ENCODE results near the gene ACAP1.

The ACAP1 gene

DNA sequence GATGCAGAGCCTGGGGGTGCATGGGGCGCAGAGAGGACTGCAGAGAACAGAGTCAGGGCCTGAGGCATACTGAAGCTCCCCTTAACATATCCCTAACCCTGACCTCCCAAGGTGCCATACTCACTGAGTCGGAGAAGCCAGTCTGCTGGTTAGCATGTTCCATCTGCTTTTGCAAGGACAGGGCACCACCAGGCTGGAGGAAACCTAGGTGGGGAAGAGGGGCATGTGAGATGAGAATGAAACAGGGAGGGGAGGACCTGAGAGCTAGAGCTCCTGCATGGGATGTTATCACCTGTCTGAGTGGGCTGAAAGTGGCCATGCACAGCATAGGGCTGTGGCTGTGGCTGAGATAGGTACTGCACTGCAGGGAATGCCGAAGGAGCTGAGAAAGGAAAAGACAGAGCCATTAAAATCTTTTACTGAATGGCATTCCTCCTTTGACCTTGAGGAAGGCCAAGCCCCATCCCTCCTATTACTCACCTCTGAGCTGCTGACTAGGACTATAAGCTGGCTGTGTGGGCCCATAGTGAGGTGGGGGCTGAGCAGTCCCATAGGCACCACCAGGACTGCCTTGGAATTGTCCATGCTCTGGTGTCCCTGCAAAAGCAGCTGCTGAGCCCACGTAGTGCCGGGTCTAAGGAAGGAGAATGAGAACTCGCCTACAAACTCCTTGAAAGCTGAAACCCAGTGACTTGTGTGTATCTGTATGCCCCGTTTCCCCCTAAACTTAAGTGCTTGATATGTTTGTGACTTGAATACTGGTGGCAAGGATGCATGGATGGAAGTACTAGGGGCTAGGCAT, 23.0 kb upstream of the ACAP1 start:
- no peaks in the 10 kb centered on the region for H3K9me3 ChIP-seq (ENCODE audit: control insufficient read depth, low read length)
- no peaks in the 10 kb centered on the region for H3K27me3 ChIP-seq (ENCODE audit: control insufficient read depth, insufficient read depth, low read length)
- H3K9ac ChIP-seq (ENCODE audit: low read length), result peak overlapping the region; percentile 24
- H3K36me3 ChIP-seq (ENCODE audit: control insufficient read depth, insufficient read depth, low read length), result peaks cover 21% of the 10 kb centered on the region
- H3K4me3 ChIP-seq (ENCODE audit: low read length), result no peak overlapping the region
- peaks cover 44% of the 10 kb centered on the region for H3K4me1 ChIP-seq (ENCODE audit: control insufficient read depth, insufficient read depth, low read length)

DNA sequence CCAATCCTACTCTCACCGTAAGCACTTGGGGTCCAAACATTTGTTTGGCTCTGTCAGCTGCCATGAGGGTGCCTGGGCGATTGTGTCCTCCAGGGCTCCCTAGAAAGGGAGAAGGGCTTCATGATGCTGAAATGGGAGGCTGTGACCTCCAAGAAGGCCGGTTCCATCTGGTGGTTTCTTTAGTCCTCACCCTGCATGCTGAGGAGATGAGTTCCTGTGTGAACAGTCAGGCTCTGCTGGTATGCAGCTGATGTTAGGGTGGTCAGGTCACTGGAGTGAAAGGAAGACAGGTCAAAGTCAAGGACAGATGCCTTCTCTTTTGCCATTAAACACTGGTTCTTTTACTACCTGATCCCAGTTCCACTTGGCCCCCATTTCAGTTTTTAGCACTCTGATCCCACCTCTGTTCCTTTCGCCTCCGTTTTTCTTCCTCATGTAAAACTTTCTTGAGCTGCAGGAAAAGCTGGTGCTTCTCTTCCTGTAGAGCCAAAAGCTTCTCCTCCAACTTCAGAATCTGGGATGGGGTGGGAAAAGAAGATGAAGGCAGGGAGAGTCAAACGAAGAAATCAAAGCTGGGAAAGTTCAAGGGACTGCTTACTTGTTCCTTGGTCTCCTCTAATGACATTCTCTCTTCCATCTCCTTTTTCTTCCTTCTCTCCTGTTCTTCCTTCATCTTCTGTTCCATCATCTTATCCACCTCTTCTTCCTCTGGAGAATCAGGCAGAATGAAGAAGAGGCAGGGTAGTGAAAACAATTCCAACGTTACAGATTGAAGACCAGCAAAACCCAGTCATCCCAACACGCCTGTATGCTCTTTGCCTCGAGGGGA, 22.2 kb upstream of the ACAP1 start:
- peaks cover 41% of the 10 kb centered on the region for H3K4me1 ChIP-seq (ENCODE audit: control insufficient read depth, insufficient read depth, low read length)
- H3K9ac ChIP-seq (ENCODE audit: low read length), result peak overlapping the region; percentile 79
- peak overlapping the region; percentile 70 for H3K4me3 ChIP-seq (ENCODE audit: low read length)
- H3K9me3 ChIP-seq (ENCODE audit: control insufficient read depth, low read length), result no peaks in the 10 kb centered on the region
- H3K27me3 ChIP-seq (ENCODE audit: control insufficient read depth, insufficient read depth, low read length), result no peaks in the 10 kb centered on the region
- peaks cover 21% of the 10 kb centered on the region for H3K36me3 ChIP-seq (ENCODE audit: control insufficient read depth, insufficient read depth, low read length)

DNA sequence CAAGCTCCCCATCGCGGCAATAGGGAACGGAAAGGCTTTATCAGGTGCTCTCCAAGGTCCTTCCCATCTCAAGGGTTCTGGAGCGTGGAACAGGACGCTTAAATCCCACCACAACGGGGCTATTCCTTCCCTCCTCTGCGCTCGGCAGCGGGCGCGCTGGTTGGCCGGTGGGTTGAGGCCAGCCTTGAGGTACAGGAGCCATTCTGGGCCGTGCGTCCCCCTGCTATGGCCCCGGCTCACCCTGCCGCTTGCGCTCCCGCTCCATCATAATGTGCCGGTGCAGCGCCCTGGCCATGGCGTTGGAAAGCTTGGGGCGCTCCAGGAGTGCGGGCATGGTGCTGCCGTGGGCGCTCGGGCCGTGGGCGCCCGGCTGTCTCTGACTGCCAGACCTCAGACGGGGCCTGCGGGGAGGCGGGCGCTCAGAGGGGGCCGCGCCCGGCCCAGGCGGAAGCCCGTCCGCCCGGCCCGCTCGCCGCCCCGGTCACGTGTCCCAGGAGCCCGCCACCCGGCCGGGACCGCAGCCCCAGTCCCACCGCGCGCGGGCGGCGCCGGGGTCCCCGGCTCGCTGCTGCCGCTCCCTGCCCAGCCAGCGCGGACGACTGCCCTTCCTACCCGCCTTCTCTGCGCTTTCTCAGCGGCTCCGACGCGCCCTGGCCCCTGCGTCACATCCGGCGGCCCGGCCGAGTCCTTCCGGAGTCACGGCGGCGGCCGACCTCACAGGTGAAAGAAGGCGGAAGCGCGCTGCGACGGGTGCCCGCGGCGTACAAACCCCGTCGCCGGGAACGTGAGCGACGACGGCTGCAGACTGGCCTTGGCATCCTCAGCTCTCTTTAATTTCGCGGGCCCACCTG, 21.4 kb upstream of the ACAP1 start, which contains the start of gene GPS2:
Gene GPS2 (minus strand): TSS at position 642 of the 851 bp plus-strand sequence. CDS start 308 bp downstream, at position 334.
- H3K27me3 ChIP-seq (ENCODE audit: control insufficient read depth, insufficient read depth, low read length), result no peaks in the 10 kb centered on the region
- peak within 1 kb of the TSS; percentile 79 for H3K9ac ChIP-seq (ENCODE audit: low read length)
- peak within 1 kb of the TSS; percentile 70 for H3K4me3 ChIP-seq (ENCODE audit: low read length)
- peaks cover 17% of the 10 kb centered on the region for H3K36me3 ChIP-seq (ENCODE audit: control insufficient read depth, insufficient read depth, low read length)
- H3K9me3 ChIP-seq (ENCODE audit: control insufficient read depth, low read length), result no peaks in the 10 kb centered on the region
- H3K4me1 ChIP-seq (ENCODE audit: control insufficient read depth, insufficient read depth, low read length), result peaks cover 32% of the 10 kb centered on the region

DNA sequence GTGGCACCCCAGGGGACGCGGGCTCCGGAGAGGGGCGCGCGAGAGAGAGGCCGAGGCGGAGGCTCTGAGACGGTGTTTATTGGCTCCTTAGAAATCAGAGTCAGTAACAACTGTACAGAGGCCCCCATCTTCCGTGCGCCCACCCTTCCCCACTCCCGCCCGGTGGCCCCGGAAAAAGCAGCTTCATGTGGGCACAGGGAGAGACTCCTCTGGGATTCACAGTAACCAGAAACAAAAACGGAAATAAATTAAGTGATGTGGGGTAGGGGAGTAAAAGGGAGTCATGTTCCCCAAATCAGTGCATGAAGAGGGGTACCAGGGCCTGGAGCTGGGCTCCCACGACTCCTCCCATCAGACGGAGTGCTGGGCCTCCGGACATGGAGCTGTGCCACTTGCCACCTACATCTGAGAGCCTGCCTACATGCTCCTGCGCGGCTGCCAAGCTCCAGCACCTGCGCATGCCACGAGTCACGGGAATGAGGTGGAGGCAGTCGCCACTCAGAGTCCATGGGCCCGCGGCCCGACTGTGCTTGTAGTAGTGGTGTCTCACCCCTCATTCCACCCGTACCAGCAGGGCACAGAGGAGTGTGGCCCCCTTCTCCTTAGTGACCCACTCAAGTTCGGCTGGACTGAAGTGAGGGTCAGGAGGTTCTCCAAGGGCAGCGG, 20.6 kb upstream of the ACAP1 start:
- H3K36me3 ChIP-seq (ENCODE audit: control insufficient read depth, insufficient read depth, low read length), result peaks cover 14% of the 10 kb centered on the region
- H3K4me1 ChIP-seq (ENCODE audit: control insufficient read depth, insufficient read depth, low read length), result peaks cover 28% of the 10 kb centered on the region
- peak overlapping the region; percentile 79 for H3K9ac ChIP-seq (ENCODE audit: low read length)

DNA sequence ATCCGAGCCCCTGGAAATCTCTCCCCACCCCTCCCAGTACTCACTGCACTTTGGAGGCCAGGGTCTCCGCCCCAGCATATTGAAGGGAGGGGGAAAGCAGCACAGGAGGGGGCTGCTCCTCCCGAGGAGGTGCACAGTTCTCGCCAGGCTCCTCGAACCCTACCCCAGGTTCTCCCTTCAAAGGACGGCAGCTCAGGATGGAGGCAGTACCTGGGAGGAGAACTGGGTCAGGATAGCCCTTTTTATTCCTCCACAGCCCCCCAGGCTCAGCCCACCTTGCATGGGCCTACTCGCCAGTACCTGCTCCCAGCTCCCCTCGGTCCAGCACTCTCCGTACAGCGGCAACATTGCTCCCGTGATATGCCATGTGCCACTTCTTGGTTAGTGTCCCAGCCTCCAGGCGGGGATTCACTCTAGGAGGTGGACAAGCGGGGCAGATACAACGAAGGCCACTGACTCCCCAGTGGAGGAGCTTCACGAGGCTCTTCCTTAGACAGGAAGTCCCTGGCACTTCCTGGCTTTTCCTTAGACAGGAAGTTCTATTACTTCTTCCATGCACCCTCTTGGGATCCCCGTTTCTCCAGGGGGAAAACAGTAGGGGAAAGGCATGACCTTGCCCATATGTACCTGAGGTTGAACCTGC, 19.0 kb upstream of the ACAP1 start:
- Histone ChIP-seq H3K27me3 (ENCODE audit: control insufficient read depth, insufficient read depth, low read length) (no peaks in the 10 kb centered on the region), H3K36me3 (ENCODE audit: control insufficient read depth, insufficient read depth, low read length) (peaks cover 10% of the 10 kb centered on the region), H3K4me1 (ENCODE audit: control insufficient read depth, insufficient read depth, low read length) (peaks cover 28% of the 10 kb centered on the region), H3K9me3 (ENCODE audit: control insufficient read depth, low read length) (no peaks in the 10 kb centered on the region), H3K4me3 (ENCODE audit: low read length) (no peak overlapping the region), H3K9ac (ENCODE audit: low read length) (no peak overlapping the region)

More for the DNA sequence above, 20.6 kb upstream of the ACAP1 start:
- H3K4me3 ChIP-seq (ENCODE audit: low read length), result peak overlapping the region; percentile 23
- no peaks in the 10 kb centered on the region for H3K27me3 ChIP-seq (ENCODE audit: control insufficient read depth, insufficient read depth, low read length)
- no peaks in the 10 kb centered on the region for H3K9me3 ChIP-seq (ENCODE audit: control insufficient read depth, low read length)

DNA sequence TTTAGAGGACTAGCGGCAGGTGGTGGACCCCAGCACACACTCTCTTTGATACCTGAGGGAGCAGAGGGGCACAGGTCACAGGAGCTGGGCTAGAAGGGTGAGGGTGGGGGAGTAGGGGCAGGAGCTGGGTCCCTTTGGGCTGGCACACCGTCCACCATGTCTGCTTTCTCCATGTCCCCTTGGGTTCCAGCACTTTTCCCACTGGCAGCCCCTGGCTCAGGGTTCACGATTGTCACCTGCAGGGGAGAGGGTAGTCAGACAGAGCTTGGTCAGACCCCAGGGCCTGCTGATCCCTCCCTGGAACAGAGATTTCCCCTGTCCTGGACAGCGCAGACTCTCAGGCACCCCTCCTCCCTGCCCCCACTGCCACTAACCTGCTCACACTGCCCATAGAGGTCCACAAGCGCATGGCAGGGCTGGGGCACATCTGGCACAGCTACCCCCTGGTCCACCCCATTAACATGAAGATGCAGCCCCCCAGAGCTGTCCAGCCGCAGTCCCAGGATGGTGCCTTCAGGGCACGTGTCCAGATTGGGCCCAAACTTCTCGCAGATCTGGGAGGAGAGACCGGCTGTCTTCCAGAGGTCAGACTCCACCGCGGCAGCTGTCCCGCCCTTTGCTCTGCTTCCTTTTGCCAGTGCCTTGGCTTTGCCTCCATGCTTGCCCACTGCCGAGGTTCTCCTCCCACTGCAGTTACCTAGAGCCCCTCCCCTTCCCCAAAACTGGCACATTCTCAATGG, 18.0 kb upstream of the ACAP1 start:
- no peaks in the 10 kb centered on the region for H3K9me3 ChIP-seq (ENCODE audit: control insufficient read depth, low read length)
- H3K9ac ChIP-seq (ENCODE audit: low read length), result no peak overlapping the region
- H3K27me3 ChIP-seq (ENCODE audit: control insufficient read depth, insufficient read depth, low read length), result no peaks in the 10 kb centered on the region
- peaks cover 20% of the 10 kb centered on the region for H3K4me1 ChIP-seq (ENCODE audit: control insufficient read depth, insufficient read depth, low read length)
- no peak overlapping the region for H3K4me3 ChIP-seq (ENCODE audit: low read length)
- peaks cover 4% of the 10 kb centered on the region for H3K36me3 ChIP-seq (ENCODE audit: control insufficient read depth, insufficient read depth, low read length)

DNA sequence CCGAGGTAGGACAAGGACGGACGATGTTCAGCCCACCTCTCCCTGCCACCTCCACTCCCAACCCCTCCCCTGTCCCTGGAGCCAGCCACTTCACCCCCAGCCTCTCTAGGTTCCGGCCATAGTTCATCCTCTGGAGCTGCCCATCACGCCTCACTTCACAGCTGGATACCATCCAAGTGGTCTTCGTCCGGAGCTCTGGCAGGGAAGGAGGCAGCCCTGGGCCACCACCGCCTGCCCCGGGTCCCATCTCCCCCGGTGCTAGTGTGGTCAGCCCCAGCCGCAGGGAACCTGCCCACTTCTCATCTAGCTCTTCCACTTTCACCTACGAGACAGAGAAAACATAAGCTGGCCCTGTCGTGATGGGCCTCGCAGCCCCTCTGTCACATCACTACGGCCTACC, 14.9 kb upstream of the ACAP1 start:
- Histone ChIP-seq H3K9me3 (ENCODE audit: control insufficient read depth, low read length) (no peaks in the 10 kb centered on the region), H3K36me3 (ENCODE audit: control insufficient read depth, insufficient read depth, low read length) (peaks cover 12% of the 10 kb centered on the region), H3K27me3 (ENCODE audit: control insufficient read depth, insufficient read depth, low read length) (no peaks in the 10 kb centered on the region), H3K4me3 (ENCODE audit: low read length) (no peak overlapping the region), H3K4me1 (ENCODE audit: control insufficient read depth, insufficient read depth, low read length) (no peaks in the 10 kb centered on the region), H3K9ac (ENCODE audit: low read length) (no peak overlapping the region)

DNA sequence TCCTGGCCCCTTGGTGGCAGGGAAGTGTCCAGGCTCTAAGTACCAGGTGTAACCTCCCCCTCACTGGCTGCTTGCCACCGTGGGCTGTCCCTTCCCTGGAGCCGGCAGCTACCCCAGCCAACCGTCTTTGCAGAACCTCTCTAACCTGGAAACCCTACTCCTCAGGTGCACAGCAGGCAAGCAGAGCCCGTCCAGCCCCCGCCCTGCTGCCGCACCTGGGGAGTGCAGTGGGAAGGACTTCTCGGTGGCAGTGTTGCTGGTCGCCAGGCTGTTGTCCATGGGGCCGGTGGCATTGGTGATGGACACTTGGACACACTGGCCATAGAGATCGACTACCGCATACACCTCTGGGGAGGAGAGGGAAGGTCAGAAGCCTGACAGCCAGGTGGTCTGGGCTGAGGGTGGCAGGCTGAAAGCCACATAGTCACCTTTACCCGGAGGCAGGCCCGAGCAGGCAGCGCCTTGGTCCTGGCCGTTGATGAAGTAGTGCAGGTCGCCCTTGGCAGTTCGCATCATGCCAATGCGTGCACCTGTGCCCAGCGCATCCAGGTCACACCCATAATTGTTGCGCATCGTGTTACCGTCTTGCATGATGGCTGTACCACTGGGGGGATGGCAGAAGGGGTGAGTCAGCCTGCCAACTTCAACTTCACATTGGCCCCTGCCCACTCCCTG, 13.7 kb upstream of the ACAP1 start:
- H3K27me3 ChIP-seq (ENCODE audit: control insufficient read depth, insufficient read depth, low read length), result no peaks in the 10 kb centered on the region
- H3K36me3 ChIP-seq (ENCODE audit: control insufficient read depth, insufficient read depth, low read length), result peaks cover 12% of the 10 kb centered on the region
- no peaks in the 10 kb centered on the region for H3K4me1 ChIP-seq (ENCODE audit: control insufficient read depth, insufficient read depth, low read length)
- no peaks in the 10 kb centered on the region for H3K9me3 ChIP-seq (ENCODE audit: control insufficient read depth, low read length)
- no peak overlapping the region for H3K4me3 ChIP-seq (ENCODE audit: low read length)
- no peak overlapping the region for H3K9ac ChIP-seq (ENCODE audit: low read length)

DNA sequence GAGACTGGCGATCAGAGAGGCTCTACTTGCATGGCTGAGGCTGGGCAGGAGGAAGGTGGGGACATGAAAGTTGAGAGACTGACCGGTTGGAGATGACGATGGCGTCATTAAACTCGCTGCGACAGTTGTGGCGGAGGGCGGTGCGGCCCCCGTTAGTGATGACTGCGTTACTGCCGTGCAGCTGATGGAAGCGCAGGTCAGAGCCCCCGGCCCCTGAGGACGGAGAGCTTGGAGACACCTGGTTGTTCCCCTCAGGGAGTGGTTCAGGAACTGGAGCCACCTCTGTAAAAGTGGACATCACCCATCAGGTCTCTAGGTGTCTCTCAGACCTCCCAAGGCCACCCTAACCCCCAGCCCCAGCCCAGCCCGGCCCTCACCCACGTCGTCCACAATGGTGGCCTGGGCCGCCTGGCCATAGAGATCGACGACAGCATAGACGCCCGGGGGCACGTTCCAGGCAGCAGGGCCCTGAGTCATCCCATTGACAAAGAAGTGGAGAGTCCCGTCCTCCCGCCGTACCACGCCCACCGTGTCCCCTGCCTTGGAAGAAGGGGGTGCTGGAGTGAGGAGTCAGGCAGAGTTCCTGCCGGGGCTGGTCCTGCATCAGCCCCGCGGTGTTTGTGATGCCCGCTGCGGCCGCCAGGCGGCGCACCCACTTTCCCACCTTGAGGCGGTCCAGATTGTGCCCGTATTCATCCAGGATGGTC, 12.4 kb upstream of the ACAP1 start:
- H3K9me3 ChIP-seq (ENCODE audit: control insufficient read depth, low read length), result no peaks in the 10 kb centered on the region
- no peaks in the 10 kb centered on the region for H3K27me3 ChIP-seq (ENCODE audit: control insufficient read depth, insufficient read depth, low read length)
- no peak overlapping the region for H3K4me3 ChIP-seq (ENCODE audit: low read length)
- no peak overlapping the region for H3K9ac ChIP-seq (ENCODE audit: low read length)
- peaks cover 12% of the 10 kb centered on the region for H3K36me3 ChIP-seq (ENCODE audit: control insufficient read depth, insufficient read depth, low read length)
- H3K4me1 ChIP-seq (ENCODE audit: control insufficient read depth, insufficient read depth, low read length), result peaks cover 6% of the 10 kb centered on the region

DNA sequence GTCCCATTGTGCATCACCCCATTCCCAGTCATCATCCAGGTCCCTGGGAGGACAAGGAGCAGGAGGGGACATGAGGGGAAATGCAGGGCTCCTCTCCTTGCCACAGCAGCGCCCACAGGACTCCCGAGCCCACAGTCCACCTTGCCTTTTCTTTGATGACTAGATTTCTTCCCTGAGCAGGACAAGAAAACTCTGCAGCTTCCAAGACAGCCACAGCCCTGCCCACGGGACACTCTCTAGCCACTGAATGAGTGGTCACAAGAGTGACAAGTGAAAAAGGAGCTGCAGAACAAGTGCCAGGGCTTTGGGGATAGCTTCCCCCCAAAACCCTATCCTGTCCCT, 11.9 kb upstream of the ACAP1 start:
- H3K4me1 ChIP-seq (ENCODE audit: control insufficient read depth, insufficient read depth, low read length), result peaks cover 6% of the 10 kb centered on the region
- H3K9me3 ChIP-seq (ENCODE audit: control insufficient read depth, low read length), result no peaks in the 10 kb centered on the region
- H3K36me3 ChIP-seq (ENCODE audit: control insufficient read depth, insufficient read depth, low read length), result peaks cover 12% of the 10 kb centered on the region
- no peak overlapping the region for H3K9ac ChIP-seq (ENCODE audit: low read length)
- H3K4me3 ChIP-seq (ENCODE audit: low read length), result no peak overlapping the region
- H3K27me3 ChIP-seq (ENCODE audit: control insufficient read depth, insufficient read depth, low read length), result no peaks in the 10 kb centered on the region
